Measurements from ENCODE around the gene EPHA4. TPM values are rescaled to one million over a fixed set of nuclear protein-coding genes. Genes with fewer than 3 reads are reported as not detected.

The EPHA4 gene
- total RNA-seq, 4 donors from 2014 or later = 10.2 to 42.2 (median 20.6) TPM

DNA sequence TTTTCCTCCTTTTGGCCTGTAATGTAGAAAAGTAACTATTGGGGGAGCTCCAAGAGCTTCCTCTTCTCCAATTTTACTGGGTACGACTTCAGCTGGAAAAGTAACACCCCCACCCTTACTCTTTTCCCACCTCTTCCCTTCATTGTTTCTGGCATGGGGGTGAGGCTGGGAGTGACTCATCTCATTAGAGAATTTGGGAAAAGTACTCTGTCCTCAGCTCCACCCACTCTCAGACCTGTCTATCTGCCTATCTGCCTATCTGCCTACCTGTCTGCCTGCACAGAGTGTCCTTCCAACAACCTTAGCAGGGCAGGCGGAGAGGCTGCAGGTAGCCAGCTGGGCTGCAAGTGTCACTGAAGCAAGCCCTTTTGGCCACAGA, 93.6 kb downstream of the EPHA4 start:
- Histone ChIP-seq H3K9me3 (peaks cover 0 to 2% (median 0%) of the 10 kb centered on the region in 4 donors), H3K4me1 (no peaks in the 10 kb centered on the region), H3K27me3 (no peaks in the 10 kb centered on the region), H3K27ac (no peak overlapping the region), H3K36me3 (no peaks in the 10 kb centered on the region), H3K4me3 (no peak overlapping the region)
- TF ChIP-seq EP300 (IDR thresholded peaks at IDR 0.05) = no peak
- TF ChIP-seq CTCF (IDR thresholded peaks at IDR 0.05) = no peak
- TF ChIP-seq POLR2A (IDR thresholded peaks at IDR 0.05) = no peak
- no peak for DNase-seq (ENCODE audit: low spot score in 2 of 2)
- WGBS, 2 donors = 60 to 73% methylated on average over 2 of the region's 2 CpGs

GRCh38 chr2:221477714-221478484, 94.2 kb downstream of the EPHA4 start:
- Histone ChIP-seq H3K4me1 (no peaks in the 10 kb centered on the region), H3K4me3 (no peak overlapping the region), H3K36me3 (no peaks in the 10 kb centered on the region), H3K27me3 (no peaks in the 10 kb centered on the region), H3K27ac (no peak overlapping the region), H3K9me3 (peaks cover 0 to 2% (median 0%) of the 10 kb centered on the region in 4 donors)
- WGBS, 2 donors = 64 to 81% methylated on average over 8 of the region's 8 CpGs
- TF ChIP-seq CTCF (IDR thresholded peaks at IDR 0.05) = no peak
- no peak for TF ChIP-seq POLR2A (IDR thresholded peaks at IDR 0.05)
- TF ChIP-seq EP300 (IDR thresholded peaks at IDR 0.05) = no peak
- DNase-seq (ENCODE audit: low spot score in 2 of 2) = no peak

- H3K4me3 ChIP-seq = no peak overlapping the region
- no peak for DNase-seq (ENCODE audit: low spot score in 2 of 2)
- H3K4me1 ChIP-seq = no peaks in the 10 kb centered on the region
- no peaks in the 10 kb centered on the region for H3K27me3 ChIP-seq
- WGBS, 2 donors = 92 to 97% methylated on average over 1 of the region's 1 CpG
- no peak overlapping the region for H3K27ac ChIP-seq
- no peak for TF ChIP-seq EP300 (IDR thresholded peaks at IDR 0.05)
- peaks cover 0 to 2% (median 0%) of the 10 kb centered on the region in 4 donors for H3K9me3 ChIP-seq
- H3K36me3 ChIP-seq = no peaks in the 10 kb centered on the region
These were observed 95.9 kb downstream of the EPHA4 start for GRCh38 chr2:221476195-221476594.

GRCh38 chr2:221473451-221473850, 98.7 kb downstream of the EPHA4 start:
- no peak for DNase-seq (ENCODE audit: low spot score in 2 of 2)
- H3K36me3 ChIP-seq = no peaks in the 10 kb centered on the region
- H3K9me3 ChIP-seq = peaks cover 0 to 2% (median 0%) of the 10 kb centered on the region in 4 donors
- H3K27me3 ChIP-seq = no peaks in the 10 kb centered on the region
- no peak overlapping the region for H3K27ac ChIP-seq
- TF ChIP-seq EP300 (IDR thresholded peaks at IDR 0.05) (no peak), CTCF (IDR thresholded peaks at IDR 0.05) (no peak), POLR2A (IDR thresholded peaks at IDR 0.05) (no peak)
- no peak overlapping the region for H3K4me3 ChIP-seq
- no peaks in the 10 kb centered on the region for H3K4me1 ChIP-seq

DNA sequence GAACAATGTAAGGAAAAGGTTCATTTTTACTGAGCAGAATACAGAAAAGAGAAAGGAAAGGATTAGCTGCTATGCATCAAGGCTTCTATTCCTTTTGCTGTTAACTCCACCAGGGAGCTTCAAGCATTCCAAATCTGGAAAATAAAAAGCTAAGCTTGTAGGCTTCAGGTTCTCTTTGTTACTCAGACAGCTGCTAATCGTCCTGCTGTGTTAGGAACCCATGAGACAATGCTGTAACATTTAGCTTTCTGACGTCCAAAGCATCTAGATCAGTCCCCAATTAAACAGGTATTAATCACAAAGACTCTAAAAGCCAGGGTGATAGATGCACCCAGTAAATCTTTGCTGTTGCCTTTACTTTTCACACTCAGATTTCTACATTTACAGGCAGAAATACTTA, 103.8 kb downstream of the EPHA4 start:
- Histone ChIP-seq H3K4me3 (no peak overlapping the region), H3K27me3 (no peaks in the 10 kb centered on the region), H3K4me1 (peaks cover 0 to 4% (median 0%) of the 10 kb centered on the region in 4 donors), H3K9me3 (no peaks in the 10 kb centered on the region), H3K36me3 (no peaks in the 10 kb centered on the region), H3K27ac (no peak overlapping the region)
- DNase-seq (ENCODE audit: low spot score in 2 of 2) = no peak
- TF ChIP-seq EP300 (IDR thresholded peaks at IDR 0.05) (no peak), CTCF (IDR thresholded peaks at IDR 0.05) (no peak), POLR2A (IDR thresholded peaks at IDR 0.05) (no peak)
- WGBS, 2 donors = 48 to 66% methylated on average over 2 of the region's 2 CpGs
